ENCODE results near the gene PIGZ. TPM values are rescaled to one million over a fixed set of nuclear protein-coding genes. Genes with fewer than 3 reads are reported as not detected.

Gene PIGZ
- total RNA-seq, 1 experiment from 2014 or later = 0.15 TPM

DNA sequence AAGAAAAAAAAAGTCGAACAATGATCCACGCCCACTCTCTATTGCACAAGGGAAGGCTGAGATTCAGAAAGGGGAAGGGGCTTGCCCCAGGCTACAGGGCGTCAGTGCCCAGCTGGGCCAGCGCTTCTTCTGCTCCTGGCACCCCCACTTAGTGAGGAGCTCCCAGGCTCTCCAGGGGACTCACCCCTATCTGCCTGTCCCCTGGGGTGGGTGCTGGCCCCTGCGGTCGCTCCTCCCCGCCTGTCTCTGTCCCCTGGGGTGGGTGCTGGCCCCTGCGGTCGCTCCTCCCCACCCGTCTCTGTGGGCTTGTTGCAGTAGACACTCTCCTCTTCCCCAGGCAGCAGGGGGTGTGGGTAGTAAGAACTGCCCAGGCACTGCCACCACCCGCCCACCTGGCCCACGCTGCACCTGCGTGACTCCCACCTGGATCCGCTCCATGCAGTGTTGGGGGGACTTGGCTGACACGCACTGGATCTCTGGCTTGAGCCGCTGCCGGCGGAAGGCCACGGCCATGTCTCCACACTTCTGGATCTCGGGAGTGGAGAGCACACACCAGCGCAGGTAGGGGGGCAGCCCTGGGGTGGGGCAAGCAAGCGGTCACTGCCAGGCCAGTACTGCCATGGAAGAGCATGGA lies 46.4 kb upstream of the PIGZ start:
- no peak overlapping the region for H3K27ac ChIP-seq (ENCODE audit: insufficient read length, low read depth, low read length)
- peaks cover 7% of the 10 kb centered on the region for H3K27me3 Mint-ChIP-seq (ENCODE audit: low read depth)

More for the DNA sequence above, 46.4 kb upstream of the PIGZ start:
- no peak overlapping the region for H2BK20ac ChIP-seq (ENCODE audit: low read depth, low read length, poor library complexity, severe bottlenecking)
- DNase-seq = no peak
- no peak overlapping the region for H4K91ac ChIP-seq (ENCODE audit: insufficient read length, low read depth, low read length)
- H2BK15ac ChIP-seq (ENCODE audit: low read depth, low read length) = no peak overlapping the region
- no peaks in the 10 kb centered on the region for H3K23me2 ChIP-seq (ENCODE audit: insufficient read length, low read depth, low read length, poor library complexity, severe bottlenecking)
- no peak overlapping the region for H3K56ac ChIP-seq (ENCODE audit: insufficient read length, low read depth, low read length)
- no peaks in the 10 kb centered on the region for H3K27me3 ChIP-seq (ENCODE audit: insufficient read depth, low read length)
- no peak overlapping the region for H4K5ac ChIP-seq (ENCODE audit: insufficient read length, low read depth, low read length)
- no peak overlapping the region for H4K8ac ChIP-seq (replicated peaks; ENCODE audit: insufficient read length, low read depth, low read length)
- H2BK120ac ChIP-seq (ENCODE audit: low read depth, low read length, poor library complexity, severe bottlenecking) = no peak overlapping the region
- no peaks in the 10 kb centered on the region for H3K79me2 ChIP-seq (ENCODE audit: insufficient read depth, low read length)
- no peak overlapping the region for H3K23ac ChIP-seq (ENCODE audit: insufficient read length, low read depth, low read length)
- Mint-ChIP-seq H3K4me3 (no peak overlapping the region), H3K4me1 (no peaks in the 10 kb centered on the region), H3K9me3 (no peaks in the 10 kb centered on the region), H3K36me3 (ENCODE audit: insufficient read depth in 1 of 3, low read depth in 3 of 3) (no peaks in the 10 kb centered on the region), H3K27ac (no peak overlapping the region)
- H2BK5ac ChIP-seq (ENCODE audit: insufficient read length, low read length) = no peak overlapping the region
- H3K14ac ChIP-seq (ENCODE audit: insufficient read depth, low read length) = no peak overlapping the region
- no peak overlapping the region for H3K9ac ChIP-seq (ENCODE audit: extremely low read depth, insufficient read length, low read length)
- H3K18ac ChIP-seq (ENCODE audit: insufficient read length, low read depth, low read length) = no peak overlapping the region
- no peak overlapping the region for H2AFZ ChIP-seq (ENCODE audit: low read length)
- H2BK12ac ChIP-seq (ENCODE audit: insufficient read length, low read depth, low read length) = no peak overlapping the region
- no peaks in the 10 kb centered on the region for H3K79me1 ChIP-seq (ENCODE audit: insufficient read depth, low read depth, low read length, poor library complexity, severe bottlenecking)
- no peak overlapping the region for H2AK5ac ChIP-seq (ENCODE audit: insufficient read length, low read length)
- no peak overlapping the region for H3K4ac ChIP-seq (ENCODE audit: low read depth, low read length)
- no CpG with 5 or more reads among the region's 22 CpGs for WGBS (ENCODE audit: extremely low coverage, insufficient read length, low lambda C conversion rate)
- no peak overlapping the region for H3K4me2 ChIP-seq (ENCODE audit: insufficient read depth, insufficient read length, low read length)
- TF ChIP-seq CTCF (conservative IDR thresholded peaks at IDR 0.05) = no peak
- no peak overlapping the region for H3T11ph ChIP-seq (ENCODE audit: low read length)
- H3K9me3 ChIP-seq (ENCODE audit: control insufficient read depth, low read depth, low read length) = no peaks in the 10 kb centered on the region
- no peaks in the 10 kb centered on the region for H4K20me1 ChIP-seq (ENCODE audit: control insufficient read depth, insufficient read depth, insufficient read length)
- no peaks in the 10 kb centered on the region for H3K4me1 ChIP-seq (ENCODE audit: insufficient read depth, low read length)
